ENCODE data around the gene PML. TPM values are rescaled to one million over a fixed set of nuclear protein-coding genes. Genes with fewer than 3 reads are reported as not detected.

Gene PML
- total RNA-seq, 1 donor from 2014 or later, result 227 TPM

DNA sequence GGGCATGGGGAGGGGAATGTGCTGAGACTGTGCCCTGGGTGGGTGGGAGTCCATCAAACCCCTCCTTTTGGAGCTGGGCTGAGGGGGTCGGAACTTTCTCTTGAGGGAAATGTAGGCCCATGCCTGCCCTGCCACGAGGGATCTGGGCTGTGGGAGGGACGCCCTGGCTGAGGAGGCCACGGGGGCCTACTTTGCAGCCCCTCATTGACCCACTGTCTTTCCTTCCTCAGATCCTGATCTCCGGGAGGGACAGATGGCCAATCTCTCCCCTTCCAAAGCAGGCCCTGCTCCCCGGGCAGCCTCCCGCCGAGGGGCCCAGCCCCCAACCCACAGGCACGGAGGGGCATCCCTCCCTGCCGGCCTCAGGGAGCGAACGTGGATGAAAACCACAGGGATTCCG is 42.9 kb upstream of the PML start:
- Histone ChIP-seq H3K4me3 (peak overlapping the region in 1 of 2 donors; percentile 30), H3K9me3 (no peaks in the 10 kb centered on the region), H3K27ac (peak overlapping the region; percentile 99 to 100), H3K36me3 (peaks cover 32 to 41% of the 10 kb centered on the region in 2 donors), H3K27me3 (no peaks in the 10 kb centered on the region), H3K4me1 (peaks cover 14 to 41% of the 10 kb centered on the region in 2 donors)
- TF ChIP-seq, protein P1, sequence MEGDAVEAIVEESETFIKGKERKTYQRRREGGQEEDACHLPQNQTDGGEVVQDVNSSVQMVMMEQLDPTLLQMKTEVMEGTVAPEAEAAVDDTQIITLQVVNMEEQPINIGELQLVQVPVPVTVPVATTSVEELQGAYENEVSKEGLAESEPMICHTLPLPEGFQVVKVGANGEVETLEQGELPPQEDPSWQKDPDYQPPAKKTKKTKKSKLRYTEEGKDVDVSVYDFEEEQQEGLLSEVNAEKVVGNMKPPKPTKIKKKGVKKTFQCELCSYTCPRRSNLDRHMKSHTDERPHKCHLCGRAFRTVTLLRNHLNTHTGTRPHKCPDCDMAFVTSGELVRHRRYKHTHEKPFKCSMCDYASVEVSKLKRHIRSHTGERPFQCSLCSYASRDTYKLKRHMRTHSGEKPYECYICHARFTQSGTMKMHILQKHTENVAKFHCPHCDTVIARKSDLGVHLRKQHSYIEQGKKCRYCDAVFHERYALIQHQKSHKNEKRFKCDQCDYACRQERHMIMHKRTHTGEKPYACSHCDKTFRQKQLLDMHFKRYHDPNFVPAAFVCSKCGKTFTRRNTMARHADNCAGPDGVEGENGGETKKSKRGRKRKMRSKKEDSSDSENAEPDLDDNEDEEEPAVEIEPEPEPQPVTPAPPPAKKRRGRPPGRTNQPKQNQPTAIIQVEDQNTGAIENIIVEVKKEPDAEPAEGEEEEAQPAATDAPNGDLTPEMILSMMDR (IDR thresholded peaks at IDR 0.05), result no peak
- DNase-seq (ENCODE audit: low spot score in 2 of 2), result peak in 1 of 2 donors; percentile 66
- intact Hi-C loops (cut with DNase I), result loop anchor here (1.0 to 10.0 kb wide), 3 partner anchors 13 to 363 kb away; no protein-coding TSS in a partner anchor

GRCh38 chr15:73952171-73952912 is 42.2 kb upstream of the PML start:
- intact Hi-C loops (cut with DNase I), result loop anchor here (10.0 kb wide), 1 partner anchor 362 kb away; no protein-coding TSS in a partner anchor
- Histone ChIP-seq H3K4me3 (no peak overlapping the region), H3K27ac (peak overlapping the region; percentile 99 to 100), H3K27me3 (no peaks in the 10 kb centered on the region), H3K36me3 (peaks cover 25 to 34% of the 10 kb centered on the region in 2 donors), H3K4me1 (peaks cover 16 to 49% of the 10 kb centered on the region in 2 donors), H3K9me3 (no peaks in the 10 kb centered on the region)
- DNase-seq (ENCODE audit: low spot score in 2 of 2), result no peak
- TF ChIP-seq, protein P1 (IDR thresholded peaks at IDR 0.05), result no peak

GRCh38 chr15:73952913-73953750 is 41.4 kb upstream of the PML start:
- H3K4me3 ChIP-seq, result no peak overlapping the region
- H3K27me3 ChIP-seq, result no peaks in the 10 kb centered on the region
- peaks cover 16 to 51% of the 10 kb centered on the region in 2 donors for H3K4me1 ChIP-seq
- DNase-seq (ENCODE audit: low spot score in 2 of 2), result peak in 1 of 2 donors; percentile 60
- no peaks in the 10 kb centered on the region for H3K9me3 ChIP-seq
- peak overlapping the region; percentile 99 to 100 for H3K27ac ChIP-seq
- intact Hi-C loops (cut with DNase I), result loop anchor here (10.0 kb wide), 1 partner anchor 362 kb away; no protein-coding TSS in a partner anchor
- peaks cover 17 to 26% of the 10 kb centered on the region in 2 donors for H3K36me3 ChIP-seq
- TF ChIP-seq, protein P1 (IDR thresholded peaks at IDR 0.05), result no peak

GRCh38 chr15:73954188-73955145 is 40.0 kb upstream of the PML start:
- DNase-seq (ENCODE audit: low spot score in 2 of 2), result peak in 1 of 2 donors; percentile 61
- Histone ChIP-seq H3K4me3 (no peak overlapping the region), H3K27me3 (no peaks in the 10 kb centered on the region), H3K4me1 (peaks cover 16 to 51% of the 10 kb centered on the region in 2 donors), H3K27ac (peak overlapping the region; percentile 99 to 100), H3K9me3 (no peaks in the 10 kb centered on the region), H3K36me3 (peaks cover 5 to 12% of the 10 kb centered on the region in 2 donors)
- TF ChIP-seq, protein P1 (IDR thresholded peaks at IDR 0.05), result no peak
- intact Hi-C loops (cut with DNase I), result loop anchor here (10.0 kb wide), 1 partner anchor 360 kb away; no protein-coding TSS in a partner anchor
